22Rv1 (cell line): ENCODE data around the gene CUL7.

ENCODE experiments used
- ZFX ChIP-seq: fragments of 450-650 bp; IDR thresholded peaks from 2 replicates; pipeline ENCODE4 v1.6.1; 2017; ENCODE audit warnings: antibody characterized with exemption, borderline replicate concordance
- TF ChIP-seq, protein P1 (sequence below): fragments of 450-650 bp; IDR thresholded peaks from 2 replicates; pipeline ENCODE4 v1.5.1; 2017; ENCODE audit warnings: mild to moderate bottlenecking

DNA sequence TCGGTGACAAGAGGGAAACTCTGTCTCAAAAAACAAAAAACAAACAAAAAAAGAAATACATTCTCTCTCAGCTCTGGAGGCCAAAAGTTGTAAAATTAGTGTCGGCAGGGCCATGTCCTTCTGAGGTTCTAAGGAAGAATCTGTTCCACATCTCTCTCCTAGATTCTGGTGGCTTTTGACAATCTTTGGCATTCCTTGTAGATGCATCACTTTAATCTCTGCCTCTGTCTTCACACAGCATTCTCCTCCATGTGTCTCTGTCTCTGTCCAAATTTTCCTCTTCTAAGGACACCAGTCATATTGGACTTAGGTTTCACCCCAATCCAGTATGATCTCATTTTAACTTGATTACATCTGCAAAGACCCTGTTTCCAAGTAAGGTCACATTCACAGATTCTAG, 60.2 kb downstream of the CUL7 start:
- TF ChIP-seq, protein P1, sequence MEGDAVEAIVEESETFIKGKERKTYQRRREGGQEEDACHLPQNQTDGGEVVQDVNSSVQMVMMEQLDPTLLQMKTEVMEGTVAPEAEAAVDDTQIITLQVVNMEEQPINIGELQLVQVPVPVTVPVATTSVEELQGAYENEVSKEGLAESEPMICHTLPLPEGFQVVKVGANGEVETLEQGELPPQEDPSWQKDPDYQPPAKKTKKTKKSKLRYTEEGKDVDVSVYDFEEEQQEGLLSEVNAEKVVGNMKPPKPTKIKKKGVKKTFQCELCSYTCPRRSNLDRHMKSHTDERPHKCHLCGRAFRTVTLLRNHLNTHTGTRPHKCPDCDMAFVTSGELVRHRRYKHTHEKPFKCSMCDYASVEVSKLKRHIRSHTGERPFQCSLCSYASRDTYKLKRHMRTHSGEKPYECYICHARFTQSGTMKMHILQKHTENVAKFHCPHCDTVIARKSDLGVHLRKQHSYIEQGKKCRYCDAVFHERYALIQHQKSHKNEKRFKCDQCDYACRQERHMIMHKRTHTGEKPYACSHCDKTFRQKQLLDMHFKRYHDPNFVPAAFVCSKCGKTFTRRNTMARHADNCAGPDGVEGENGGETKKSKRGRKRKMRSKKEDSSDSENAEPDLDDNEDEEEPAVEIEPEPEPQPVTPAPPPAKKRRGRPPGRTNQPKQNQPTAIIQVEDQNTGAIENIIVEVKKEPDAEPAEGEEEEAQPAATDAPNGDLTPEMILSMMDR = no peak
- no peak for TF ChIP-seq ZFX
